ENCODE results near the gene S100A7A. TPM values are rescaled to one million over a fixed set of nuclear protein-coding genes. Genes with fewer than 3 reads are reported as not detected.

The S100A7A gene
- total RNA-seq: not detected in 2 replicates

DNA sequence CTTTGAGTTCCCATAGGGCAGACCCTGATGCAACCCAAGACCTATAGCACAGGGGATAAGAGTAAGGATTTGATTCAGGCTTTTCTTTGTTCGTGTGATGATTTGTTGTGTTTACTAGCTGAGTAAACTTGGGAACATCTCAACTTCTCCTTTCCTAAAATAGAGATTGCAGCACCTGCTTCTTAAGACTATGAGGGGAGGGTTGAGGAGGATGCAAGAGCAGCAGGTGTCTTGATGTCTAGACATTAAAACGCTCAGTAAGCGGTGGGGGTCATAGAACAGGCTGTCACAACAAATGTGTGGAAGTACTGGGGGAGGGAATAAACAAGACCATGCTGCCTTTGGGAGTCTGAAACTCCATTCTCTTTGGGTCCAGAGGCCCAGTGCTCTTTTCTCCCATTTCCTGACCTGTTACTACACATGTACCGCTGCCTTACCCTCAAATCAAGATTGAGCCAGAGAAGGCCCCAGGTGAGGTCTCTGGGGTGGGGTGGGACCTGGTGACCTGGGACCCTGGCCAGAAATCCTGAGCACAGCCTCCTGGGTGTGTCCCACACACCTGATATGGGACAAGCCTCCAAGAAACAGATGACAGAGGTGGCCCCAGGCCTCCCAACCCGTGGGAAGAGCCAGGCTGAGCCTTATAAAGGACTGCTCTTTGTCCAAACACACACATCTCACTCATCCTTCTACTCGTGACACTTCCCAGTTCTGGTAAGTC is at the start of gene S100A7A:
S100A7A (plus strand) TSS at position 671 of the 721 bp plus-strand sequence. CDS start 1,563 bp downstream, outside the sequence.

GRCh38 chr1:153375511-153375910 is 40.8 kb upstream of the S100A7A start, which contains the start of gene S100A12:
S100A12 (minus strand) TSS chr1:153375621; CDS start chr1:153374592, 1,029 bp downstream.

DNA sequence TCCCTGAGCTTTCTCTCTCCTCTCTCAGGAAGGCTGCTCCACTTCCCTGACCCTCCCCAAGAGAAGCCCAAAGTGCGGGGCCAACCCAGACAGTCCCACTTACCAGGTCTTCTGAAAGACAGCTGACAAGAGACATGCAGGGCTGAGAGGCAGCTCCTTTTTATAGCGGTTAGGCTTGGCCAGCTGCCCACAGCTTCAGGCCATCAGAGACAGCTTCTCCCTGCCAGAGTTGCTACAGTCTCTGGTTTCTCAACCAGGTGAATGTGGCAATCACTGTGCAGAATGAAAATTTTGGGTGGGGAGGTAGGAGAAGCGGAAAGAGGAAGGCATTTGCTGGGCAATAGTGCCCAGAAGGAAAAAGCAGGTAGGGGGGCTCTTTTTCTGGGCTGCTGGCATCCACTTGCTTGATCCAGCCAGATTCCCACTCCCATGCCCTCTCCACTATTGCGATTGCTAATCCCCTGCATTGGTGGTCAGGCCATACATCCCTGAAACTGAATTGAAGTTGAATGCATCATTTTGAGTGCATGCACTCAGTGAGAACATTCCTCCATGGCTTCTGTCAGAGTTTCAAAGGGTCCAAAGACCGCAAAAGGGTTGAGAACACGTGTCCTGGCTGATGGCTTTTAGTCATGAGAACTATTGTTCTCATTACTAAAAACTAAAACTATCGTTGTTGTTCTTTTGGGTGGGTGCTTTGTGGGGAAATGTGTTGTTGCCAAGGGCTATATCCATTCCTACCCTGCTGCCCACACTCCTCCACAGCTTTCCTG is 25.2 kb upstream of the S100A7A start, which contains the start of gene S100A8:
S100A8 (minus strand) TSS at position 136 of the 773 bp plus-strand sequence. CDS start 538 bp downstream, outside the sequence.

GRCh38 chr1:153460551-153460950 is 44.2 kb downstream of the S100A7A start, which contains the start of gene S100A7:
S100A7 (minus strand) TSS chr1:153460651; CDS start chr1:153459013, 1,638 bp downstream.

Other genes starting within 250 kb of the S100A7A start
- gene LELP1, start 213.1 kb upstream of the S100A7A start, total RNA-seq: not detected in 2 replicates
- not detected in 2 replicates for gene PRR9, start 198.9 kb upstream of the S100A7A start, total RNA-seq
- not detected in 2 replicates for gene LORICRIN, start 156.8 kb upstream of the S100A7A start, total RNA-seq
- gene PGLYRP3, start 103.6 kb upstream of the S100A7A start, total RNA-seq: not detected in 2 replicates
- not detected in 2 replicates for gene PGLYRP4, start 67.7 kb upstream of the S100A7A start, total RNA-seq
- gene S100A9, start 58.7 kb upstream of the S100A7A start, total RNA-seq: not detected in 2 replicates
- not detected in 2 replicates for gene S100A12, start 40.9 kb upstream of the S100A7A start, total RNA-seq
- gene S100A8, start 25.4 kb upstream of the S100A7A start, total RNA-seq: not detected in 2 replicates
- not detected in 2 replicates for gene S100A7, start 44.1 kb downstream of the S100A7A start, total RNA-seq
- 410 and 1,438 TPM in 2 replicates for gene S100A6, start 119.5 kb downstream of the S100A7A start, total RNA-seq
- gene S100A5, start 124.4 kb downstream of the S100A7A start, total RNA-seq: not detected in 2 replicates
- gene S100A4, start 129.3 kb downstream of the S100A7A start, total RNA-seq: 5.8 and 7.9 TPM in 2 replicates
- 0.30 and 0.97 TPM in 2 replicates for gene S100A3, start 132.7 kb downstream of the S100A7A start, total RNA-seq
- 2.9 and 4.0 TPM in 2 replicates for gene S100A2, start 149.3 kb downstream of the S100A7A start, total RNA-seq
- gene S100A16, start 196.6 kb downstream of the S100A7A start, total RNA-seq: 470 and 513 TPM in 2 replicates
- gene S100A14, start 199.8 kb downstream of the S100A7A start, total RNA-seq: not detected in 2 replicates
- 143 and 172 TPM in 2 replicates for gene S100A13, start 211.0 kb downstream of the S100A7A start, total RNA-seq
- not detected in 2 replicates for gene S100A1, start 211.9 kb downstream of the S100A7A start, total RNA-seq
- 26.3 and 34.0 TPM in 2 replicates for gene CHTOP, start 217.5 kb downstream of the S100A7A start, total RNA-seq
- 57.2 and 74.3 TPM in 2 replicates for gene SNAPIN, start 242.2 kb downstream of the S100A7A start, total RNA-seq